ENCODE data around the gene C6orf132. TPM values are rescaled to one million over a fixed set of nuclear protein-coding genes. Genes with fewer than 3 reads are reported as not detected.

Gene C6orf132
- total RNA-seq, 1 donor from 2014 or later, result 22.9 TPM

DNA sequence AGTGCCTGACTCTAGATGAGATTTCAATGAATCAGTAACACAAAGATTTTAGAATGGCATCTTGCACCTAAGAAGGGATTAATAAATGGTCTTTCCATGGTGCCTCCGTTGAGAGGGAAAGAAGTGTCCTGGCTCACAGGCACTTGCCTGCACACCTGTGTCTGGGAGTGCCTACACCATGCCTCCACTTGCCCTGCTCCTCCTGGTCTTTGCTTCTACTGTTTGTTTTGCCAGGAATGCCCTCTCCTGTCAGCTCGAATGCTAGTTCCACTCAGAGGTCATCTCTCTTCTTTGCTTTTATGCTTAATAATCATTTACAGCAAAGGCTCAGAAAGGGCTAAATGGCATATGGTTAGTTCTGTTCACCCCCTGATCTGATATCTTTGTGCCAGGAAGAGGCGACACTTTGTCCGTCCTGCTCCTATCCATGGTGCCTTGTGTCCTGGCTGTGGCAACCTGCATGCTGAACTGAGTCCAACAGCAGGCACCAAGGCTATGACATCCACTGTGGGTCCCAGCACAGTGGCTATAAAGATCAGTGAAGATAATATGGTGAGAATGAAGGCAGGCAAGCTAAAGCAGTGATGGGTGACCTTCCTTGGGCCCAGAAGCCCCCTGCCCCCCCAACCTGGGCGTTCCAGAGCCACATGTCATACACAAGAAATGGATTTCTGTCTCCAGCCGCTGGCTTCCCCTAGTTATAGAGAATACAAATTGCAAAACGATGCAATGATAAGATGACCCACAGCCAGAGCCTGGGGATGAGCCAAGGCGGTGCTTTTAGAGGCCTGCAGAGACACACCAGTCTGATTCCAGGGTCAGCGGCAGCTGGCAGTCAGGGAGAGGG lies 1.4 kb downstream of the C6orf132 start:
- H3K4me3 Mint-ChIP-seq, result peak overlapping the region; percentile 91
- peaks cover 44% of the 10 kb centered on the region for H3K4me1 Mint-ChIP-seq (ENCODE audit: unreplicated experiment)
- peak overlapping the region; percentile 81 for H3K27ac Mint-ChIP-seq
- TF ChIP-seq, protein P1, sequence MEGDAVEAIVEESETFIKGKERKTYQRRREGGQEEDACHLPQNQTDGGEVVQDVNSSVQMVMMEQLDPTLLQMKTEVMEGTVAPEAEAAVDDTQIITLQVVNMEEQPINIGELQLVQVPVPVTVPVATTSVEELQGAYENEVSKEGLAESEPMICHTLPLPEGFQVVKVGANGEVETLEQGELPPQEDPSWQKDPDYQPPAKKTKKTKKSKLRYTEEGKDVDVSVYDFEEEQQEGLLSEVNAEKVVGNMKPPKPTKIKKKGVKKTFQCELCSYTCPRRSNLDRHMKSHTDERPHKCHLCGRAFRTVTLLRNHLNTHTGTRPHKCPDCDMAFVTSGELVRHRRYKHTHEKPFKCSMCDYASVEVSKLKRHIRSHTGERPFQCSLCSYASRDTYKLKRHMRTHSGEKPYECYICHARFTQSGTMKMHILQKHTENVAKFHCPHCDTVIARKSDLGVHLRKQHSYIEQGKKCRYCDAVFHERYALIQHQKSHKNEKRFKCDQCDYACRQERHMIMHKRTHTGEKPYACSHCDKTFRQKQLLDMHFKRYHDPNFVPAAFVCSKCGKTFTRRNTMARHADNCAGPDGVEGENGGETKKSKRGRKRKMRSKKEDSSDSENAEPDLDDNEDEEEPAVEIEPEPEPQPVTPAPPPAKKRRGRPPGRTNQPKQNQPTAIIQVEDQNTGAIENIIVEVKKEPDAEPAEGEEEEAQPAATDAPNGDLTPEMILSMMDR (conservative IDR thresholded peaks at IDR 0.05), result no peak
- peaks cover 14% of the 10 kb centered on the region for H3K27me3 Mint-ChIP-seq
- DNase-seq (ENCODE audit: extremely low spot score, unreplicated experiment), result no peak
- H3K36me3 Mint-ChIP-seq, result peaks cover 4% of the 10 kb centered on the region
- H3K9me3 Mint-ChIP-seq, result no peaks in the 10 kb centered on the region

DNA sequence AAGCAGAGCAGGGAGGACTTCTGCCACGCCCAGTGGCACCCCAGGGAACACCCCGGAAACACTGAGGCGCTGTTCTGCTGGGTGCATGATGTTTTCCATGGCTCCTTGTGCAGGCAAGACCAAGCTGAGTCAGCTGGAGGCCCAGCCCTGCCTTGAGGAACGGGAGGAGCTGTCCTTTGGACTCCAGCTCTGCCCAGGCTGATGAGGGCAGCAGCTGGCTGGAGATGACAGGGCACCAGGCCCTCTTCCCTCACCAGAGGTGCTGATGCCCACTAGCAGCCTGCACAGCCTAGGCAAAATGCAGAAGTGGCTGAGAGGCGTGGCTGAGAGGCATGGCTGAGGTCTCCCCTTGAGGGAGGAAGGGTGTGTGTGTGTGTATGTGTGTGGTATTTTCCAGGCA lies 2.4 kb downstream of the C6orf132 start:
- peaks cover 44% of the 10 kb centered on the region for H3K4me1 Mint-ChIP-seq (ENCODE audit: unreplicated experiment)
- H3K4me3 Mint-ChIP-seq, result peak overlapping the region; percentile 91
- H3K9me3 Mint-ChIP-seq, result no peaks in the 10 kb centered on the region
- DNase-seq (ENCODE audit: extremely low spot score, unreplicated experiment), result no peak
- H3K27ac Mint-ChIP-seq, result peak overlapping the region; percentile 81
- peaks cover 14% of the 10 kb centered on the region for H3K27me3 Mint-ChIP-seq
- TF ChIP-seq, protein P1 (conservative IDR thresholded peaks at IDR 0.05), result no peak
- peaks cover 4% of the 10 kb centered on the region for H3K36me3 Mint-ChIP-seq

DNA sequence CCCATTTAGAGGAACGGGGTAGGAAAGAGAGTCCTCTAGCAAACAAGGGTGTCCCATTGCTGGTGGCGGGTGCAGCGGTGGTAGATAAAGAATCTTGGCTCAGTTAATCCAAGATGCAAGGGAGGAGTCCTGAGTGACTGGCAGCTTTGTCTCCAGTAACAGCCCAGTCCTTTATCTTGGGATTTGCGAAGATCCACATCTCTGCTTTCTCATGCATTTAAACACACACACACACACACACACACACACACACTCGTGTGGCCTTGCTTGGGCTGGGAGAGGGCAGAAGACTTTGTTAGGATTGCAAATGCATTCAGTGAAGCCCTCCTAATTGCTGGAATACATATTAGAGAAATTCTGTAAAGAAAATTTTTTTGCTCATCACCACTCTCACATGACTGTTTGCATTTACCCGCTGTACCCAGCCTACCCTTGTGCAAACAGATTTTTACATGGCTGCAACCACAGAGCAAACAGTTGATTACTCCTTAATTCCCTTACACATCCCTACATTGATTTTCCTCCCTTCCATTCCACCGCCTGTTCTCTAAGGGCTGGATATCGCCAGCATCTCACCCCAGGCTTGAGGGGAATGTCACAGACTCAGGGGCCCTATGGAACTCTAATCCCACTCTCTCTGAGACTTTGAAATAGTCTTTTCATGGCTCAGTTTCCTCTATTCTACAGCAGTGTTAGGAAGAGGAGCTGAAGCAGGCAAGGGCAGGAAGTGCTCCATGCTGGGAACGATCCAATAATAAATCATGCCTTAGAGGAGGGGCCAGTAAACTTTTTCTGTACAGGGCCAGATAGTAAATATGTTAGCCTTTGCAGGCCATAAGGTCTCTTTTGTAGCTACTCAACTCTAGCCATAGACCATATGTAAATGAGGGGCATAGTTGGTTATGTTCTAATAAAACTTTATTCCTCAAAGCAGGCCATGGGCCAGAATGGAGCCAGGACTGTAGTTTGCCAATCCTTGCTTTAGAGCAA lies 3.5 kb downstream of the C6orf132 start:
- H3K9me3 Mint-ChIP-seq, result no peaks in the 10 kb centered on the region
- H3K4me3 Mint-ChIP-seq, result peak overlapping the region; percentile 91
- H3K27me3 Mint-ChIP-seq, result peaks cover 13% of the 10 kb centered on the region
- peaks cover 4% of the 10 kb centered on the region for H3K36me3 Mint-ChIP-seq
- H3K27ac Mint-ChIP-seq, result peak overlapping the region; percentile 81
- H3K4me1 Mint-ChIP-seq (ENCODE audit: unreplicated experiment), result peaks cover 44% of the 10 kb centered on the region
- no peak for DNase-seq (ENCODE audit: extremely low spot score, unreplicated experiment)
- TF ChIP-seq, protein P1 (conservative IDR thresholded peaks at IDR 0.05), result no peak

DNA sequence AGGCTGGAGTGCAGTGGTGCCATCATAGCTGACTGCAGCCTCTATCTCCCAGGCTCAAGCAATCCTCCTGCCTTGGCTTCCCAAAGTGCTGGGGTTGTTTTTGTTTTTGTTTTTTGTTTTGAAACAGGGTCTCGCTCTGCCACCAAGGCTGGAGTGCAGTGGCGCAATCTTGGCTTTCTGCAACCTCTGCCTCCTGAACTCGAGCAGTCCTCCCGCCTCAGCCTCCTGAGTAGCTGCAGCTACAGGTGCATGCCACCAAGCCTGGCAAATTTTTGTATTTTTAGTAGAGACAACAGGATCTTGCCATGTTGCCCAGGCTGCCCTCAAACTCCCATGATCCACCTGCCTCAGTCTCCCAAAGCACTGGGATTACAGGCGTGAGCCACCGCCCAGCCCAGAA lies 4.2 kb downstream of the C6orf132 start:
- peaks cover 10% of the 10 kb centered on the region for H3K27me3 Mint-ChIP-seq
- peaks cover 44% of the 10 kb centered on the region for H3K4me1 Mint-ChIP-seq (ENCODE audit: unreplicated experiment)
- H3K4me3 Mint-ChIP-seq, result peak overlapping the region; percentile 91
- TF ChIP-seq, protein P1 (conservative IDR thresholded peaks at IDR 0.05), result no peak
- no peaks in the 10 kb centered on the region for H3K9me3 Mint-ChIP-seq
- H3K27ac Mint-ChIP-seq, result peak overlapping the region; percentile 17
- H3K36me3 Mint-ChIP-seq, result peaks cover 4% of the 10 kb centered on the region
- no peak for DNase-seq (ENCODE audit: extremely low spot score, unreplicated experiment)

DNA sequence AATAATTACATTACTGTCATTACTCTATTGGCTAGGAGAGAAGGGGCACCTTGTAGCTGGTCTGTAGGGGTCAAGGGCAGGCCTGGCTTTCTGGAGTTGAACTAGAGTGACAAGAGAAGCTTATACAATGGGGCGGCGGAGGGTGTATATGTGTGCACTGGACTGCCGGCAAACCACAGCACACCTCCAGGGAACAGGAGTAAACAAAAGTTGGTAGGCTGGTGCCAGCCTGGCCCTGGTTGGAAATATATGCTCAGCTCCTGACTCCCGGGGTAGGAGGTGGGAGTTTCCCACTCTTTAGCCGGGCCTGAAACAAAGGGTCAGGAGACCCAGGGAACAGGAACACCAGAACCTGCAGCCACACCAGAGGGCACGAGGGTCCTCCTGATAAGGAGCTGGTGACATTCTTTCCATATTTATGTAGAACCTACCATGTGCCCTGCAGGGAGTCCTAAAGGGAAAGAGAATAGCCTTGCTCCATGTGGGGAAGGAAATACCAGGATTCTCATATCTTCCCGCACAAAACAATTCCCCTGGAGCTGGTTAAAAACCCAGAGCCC lies 5.1 kb downstream of the C6orf132 start:
- H3K27ac Mint-ChIP-seq, result peak overlapping the region; percentile 98
- peaks cover 4% of the 10 kb centered on the region for H3K36me3 Mint-ChIP-seq
- peaks cover 6% of the 10 kb centered on the region for H3K27me3 Mint-ChIP-seq
- TF ChIP-seq, protein P1 (conservative IDR thresholded peaks at IDR 0.05), result no peak
- DNase-seq (ENCODE audit: extremely low spot score, unreplicated experiment), result no peak
- peaks cover 41% of the 10 kb centered on the region for H3K4me1 Mint-ChIP-seq (ENCODE audit: unreplicated experiment)
- peak overlapping the region; percentile 83 for H3K4me3 Mint-ChIP-seq
- H3K9me3 Mint-ChIP-seq, result no peaks in the 10 kb centered on the region

All from type B pancreatic cell (in vitro differentiated cells).